ENCODE measurements around the gene PELI1.

- TF ChIP-seq ZFP30 (CRISPR knock-in tag; IDR thresholded peaks at IDR 0.05) = no peak
- no peak for TF ChIP-seq ZC3H10 (CRISPR knock-in tag; IDR thresholded peaks at IDR 0.05)
- TF ChIP-seq, protein P1, sequence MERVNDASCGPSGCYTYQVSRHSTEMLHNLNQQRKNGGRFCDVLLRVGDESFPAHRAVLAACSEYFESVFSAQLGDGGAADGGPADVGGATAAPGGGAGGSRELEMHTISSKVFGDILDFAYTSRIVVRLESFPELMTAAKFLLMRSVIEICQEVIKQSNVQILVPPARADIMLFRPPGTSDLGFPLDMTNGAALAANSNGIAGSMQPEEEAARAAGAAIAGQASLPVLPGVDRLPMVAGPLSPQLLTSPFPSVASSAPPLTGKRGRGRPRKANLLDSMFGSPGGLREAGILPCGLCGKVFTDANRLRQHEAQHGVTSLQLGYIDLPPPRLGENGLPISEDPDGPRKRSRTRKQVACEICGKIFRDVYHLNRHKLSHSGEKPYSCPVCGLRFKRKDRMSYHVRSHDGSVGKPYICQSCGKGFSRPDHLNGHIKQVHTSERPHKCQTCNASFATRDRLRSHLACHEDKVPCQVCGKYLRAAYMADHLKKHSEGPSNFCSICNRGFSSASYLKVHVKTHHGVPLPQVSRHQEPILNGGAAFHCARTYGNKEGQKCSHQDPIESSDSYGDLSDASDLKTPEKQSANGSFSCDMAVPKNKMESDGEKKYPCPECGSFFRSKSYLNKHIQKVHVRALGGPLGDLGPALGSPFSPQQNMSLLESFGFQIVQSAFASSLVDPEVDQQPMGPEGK (CRISPR knock-in tag; IDR thresholded peaks at IDR 0.05; ENCODE audit: borderline replicate concordance) = no peak
- TF ChIP-seq CSDC2 (CRISPR knock-in tag; IDR thresholded peaks at IDR 0.05) = no peak
- TF ChIP-seq, protein P2, sequence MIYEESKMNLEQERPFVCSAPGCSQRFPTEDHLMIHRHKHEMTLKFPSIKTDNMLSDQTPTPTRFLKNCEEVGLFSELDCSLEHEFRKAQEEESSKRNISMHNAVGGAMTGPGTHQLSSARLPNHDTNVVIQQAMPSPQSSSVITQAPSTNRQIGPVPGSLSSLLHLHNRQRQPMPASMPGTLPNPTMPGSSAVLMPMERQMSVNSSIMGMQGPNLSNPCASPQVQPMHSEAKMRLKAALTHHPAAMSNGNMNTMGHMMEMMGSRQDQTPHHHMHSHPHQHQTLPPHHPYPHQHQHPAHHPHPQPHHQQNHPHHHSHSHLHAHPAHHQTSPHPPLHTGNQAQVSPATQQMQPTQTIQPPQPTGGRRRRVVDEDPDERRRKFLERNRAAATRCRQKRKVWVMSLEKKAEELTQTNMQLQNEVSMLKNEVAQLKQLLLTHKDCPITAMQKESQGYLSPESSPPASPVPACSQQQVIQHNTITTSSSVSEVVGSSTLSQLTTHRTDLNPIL (CRISPR knock-in tag; IDR thresholded peaks at IDR 0.05; ENCODE audit: low read depth) = no peak
- TF ChIP-seq POU6F1 (CRISPR knock-in tag; IDR thresholded peaks at IDR 0.05; ENCODE audit: borderline replicate concordance, low read depth) = no peak
- TF ChIP-seq ZNF565 (CRISPR knock-in tag; conservative IDR thresholded peaks at IDR 0.05; ENCODE audit: low read depth) = no peak
- TF ChIP-seq TCF4 (CRISPR knock-in tag; IDR thresholded peaks at IDR 0.05; ENCODE audit: borderline replicate concordance) = no peak
- no peak for TF ChIP-seq ESRRG (CRISPR knock-in tag; IDR thresholded peaks at IDR 0.05)
- no peak for TF ChIP-seq GLIS3 (CRISPR knock-in tag; IDR thresholded peaks at IDR 0.05)
Observed at GRCh38 chr2:64128406-64128805, 15.8 kb downstream of the PELI1 start.

Data from SK-N-SH treated with all-trans-retinoic acid at 6 μM for 48 hours (cell line).